HG03025 (cell line): ENCODE measurements around the gene OLFML3.

Source experiments
- ATAC-seq: cut with Tn5 transposase; IDR thresholded peaks from one replicate; pipeline ENCODE4 v1.9.1; 2021; ENCODE audit warnings: mild to moderate bottlenecking, moderate library complexity; ENCODE audit not compliant: unreplicated experiment, low FRiP score

Gene OLFML3

DNA sequence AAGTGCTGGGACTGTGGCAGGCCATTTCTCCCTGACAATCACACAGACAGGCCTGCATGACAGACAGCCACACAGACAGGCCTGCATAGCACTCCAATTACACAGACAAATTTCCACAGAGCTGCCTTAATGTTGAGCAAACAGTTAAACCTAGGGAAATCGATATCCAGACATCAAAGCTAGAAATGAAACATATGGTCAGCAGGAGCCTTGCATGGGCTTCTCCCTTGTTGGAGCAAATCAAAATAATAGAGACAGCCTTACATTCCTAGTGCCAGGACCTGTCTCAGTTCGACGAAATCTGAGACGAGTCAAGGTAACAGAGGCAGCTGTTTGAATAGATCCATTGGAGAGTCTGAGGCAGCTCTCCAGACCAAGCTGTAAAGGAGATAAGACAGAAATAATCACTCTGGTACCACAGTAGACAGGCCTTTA is 42.4 kb downstream of the OLFML3 start:
- ATAC-seq = no peak

DNA sequence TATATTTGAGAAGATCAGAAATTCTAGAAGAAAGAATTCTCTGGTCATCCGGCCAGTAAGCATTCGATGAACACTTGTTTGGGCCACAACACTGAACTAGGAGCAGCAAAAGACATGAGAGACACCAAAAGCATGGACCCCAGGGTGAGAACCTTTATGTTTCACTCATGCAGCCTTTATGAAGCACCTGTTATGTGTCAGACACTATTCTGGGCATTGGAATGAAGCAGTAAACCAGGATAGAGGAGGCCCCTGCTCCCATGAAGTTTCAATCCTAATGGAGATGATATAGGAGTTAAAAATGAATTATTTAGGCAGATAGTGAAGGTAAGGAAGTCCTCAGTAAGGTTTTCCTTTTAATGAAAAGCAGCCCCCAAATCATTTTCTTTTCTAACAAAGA is 43.6 kb downstream of the OLFML3 start:
- ATAC-seq = no peak

DNA sequence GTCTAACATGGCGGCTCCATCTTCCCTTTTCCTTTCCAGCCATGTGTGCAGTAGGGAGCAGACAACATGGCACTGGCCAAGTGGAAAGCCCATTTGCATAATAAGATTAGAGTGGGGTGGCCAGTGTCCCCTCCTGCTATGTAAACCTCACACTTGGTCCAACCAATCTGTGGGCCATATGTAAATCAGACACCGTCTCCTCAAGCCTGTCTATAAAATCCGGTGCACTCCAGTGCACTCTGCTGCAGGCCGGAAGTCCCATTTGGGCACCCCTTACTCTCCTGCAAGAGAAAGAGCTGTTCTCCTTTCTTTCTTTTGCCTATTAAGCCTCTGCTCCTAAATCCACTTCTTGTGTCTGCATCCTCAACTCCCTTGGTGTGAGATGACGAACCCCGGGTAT is 44.1 kb downstream of the OLFML3 start:
- no peak for ATAC-seq

DNA sequence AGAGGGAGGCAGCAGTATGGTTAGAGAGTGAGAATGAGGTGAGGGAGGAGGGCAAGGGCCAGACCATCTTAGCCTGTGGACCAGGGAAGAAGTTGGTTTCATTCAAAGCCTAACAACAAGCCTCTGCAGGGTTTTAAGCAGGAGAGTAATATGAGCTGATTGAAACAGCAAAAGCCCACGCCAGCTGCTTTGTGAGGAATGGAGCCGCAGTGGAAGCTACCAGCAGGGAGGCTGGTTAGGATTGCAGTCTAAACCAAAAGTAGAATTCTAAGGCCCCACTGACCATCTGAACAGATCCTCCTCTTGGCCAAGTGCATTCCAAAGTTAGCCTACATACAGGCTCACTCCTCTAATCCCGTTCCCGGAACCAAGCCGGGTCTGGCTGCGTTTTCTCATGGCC is 44.8 kb downstream of the OLFML3 start:
- ATAC-seq = no peak

DNA sequence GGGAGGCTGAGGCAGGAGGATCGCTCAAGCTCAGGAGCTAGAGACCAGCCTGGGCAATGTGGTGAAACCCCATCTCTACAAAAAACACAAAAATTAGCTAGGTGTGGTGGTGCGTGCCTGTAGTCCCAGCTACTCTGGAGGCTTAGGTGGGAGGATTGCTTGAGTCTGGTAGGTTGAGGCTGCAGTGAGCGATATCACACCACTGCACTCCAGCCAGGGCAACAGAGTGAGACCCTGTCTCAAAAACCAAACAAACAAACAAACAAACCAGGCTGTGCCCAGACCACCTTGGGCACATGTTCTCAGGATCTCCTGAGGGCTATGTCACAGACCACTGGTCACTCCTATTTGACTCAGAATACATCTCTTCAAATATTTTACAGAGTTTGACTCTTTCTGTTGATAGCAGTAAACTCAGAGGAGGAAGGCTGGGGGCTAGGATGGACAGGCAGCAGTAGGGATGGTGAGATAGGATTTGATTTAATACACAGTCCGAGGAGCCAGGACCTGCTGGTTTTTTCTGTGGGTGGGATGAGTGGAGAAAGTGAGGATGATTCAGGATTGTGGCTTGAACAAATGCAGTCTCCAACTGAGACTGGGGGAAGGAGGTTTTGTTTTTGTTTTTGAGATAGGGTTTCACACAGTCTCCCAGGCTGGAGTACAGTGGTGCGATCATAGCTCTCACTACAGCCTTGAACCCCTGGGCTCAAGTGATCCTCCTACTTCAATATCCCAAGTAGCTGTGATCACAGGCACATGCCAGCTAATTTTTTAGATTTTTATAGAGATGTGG is 46.5 kb downstream of the OLFML3 start:
- no peak for ATAC-seq

DNA sequence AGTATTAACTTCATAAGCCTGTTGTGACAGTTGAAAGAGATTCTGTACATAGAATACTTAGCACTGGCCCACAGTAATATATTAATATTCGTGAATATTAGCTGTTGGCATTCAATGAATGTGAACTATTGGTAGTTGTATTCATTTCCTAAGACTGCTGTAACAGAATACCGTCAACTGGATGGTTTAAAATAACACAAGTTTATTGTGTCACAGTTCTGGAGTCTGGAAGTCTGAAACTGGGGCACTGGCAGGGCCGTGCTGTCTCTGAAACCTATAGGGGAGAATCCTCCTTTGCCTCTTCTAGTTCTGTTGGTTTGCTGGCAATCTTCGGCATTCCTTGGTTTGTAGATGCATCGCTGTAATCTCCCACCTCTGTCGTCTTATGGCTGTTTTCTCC is 47.5 kb downstream of the OLFML3 start:
- ATAC-seq = no peak
